HCT116 (cell line): Measurements from ENCODE around the gene WDR43. TPM values are rescaled to one million over a fixed set of nuclear protein-coding genes. Genes with fewer than 3 reads are reported as not detected.

Source experiments
- ATAC-seq: fragments of 200-7000 bp; cut with Tn5 transposase; 2 replicates; pipeline ENCODE4 v1.9.1; 2020; ENCODE audit warnings: mild to moderate bottlenecking, moderate library complexity
- BruUV-seq: library from RNA; stranded (reverse); fragments of 400-500 nt; replicated peaks from 2 replicates; lab custom pipeline; 2021; lab: Mats Ljungman, UMichigan
- CTCF ChIA-PET: fragments of 300-600 bp; sonication (Branson Sonifier 250); formaldehyde crosslinking; loops from one replicate; lab custom pipeline; 2021; ENCODE audit warnings: antibody characterized with exemption; lab: Charles Lee
- POLR2A ChIA-PET: fragments of 300-600, 350-600 bp; sonication (Branson Sonifier 250); formaldehyde crosslinking; loops from one replicate; lab custom pipeline; 2021; ENCODE audit warnings: antibody characterized with exemption; lab: Charles Lee
- RAD21 ChIA-PET, 2 experiments: fragments of 300-600 bp; sonication (Branson Sonifier 250); formaldehyde crosslinking; loops; one replicate each; lab custom pipeline; 2023; ENCODE audit warnings: low total read pairs in 2 of 2; ENCODE audit not compliant: uncharacterized antibody in 2 of 2, unreplicated experiment in 2 of 2, low non-redundant PET in 1 of 2; lab: Charles Lee
- DNase-seq: peaks from one replicate; pipeline ENCODE4 v3.0.0-alpha.2; 2010; ENCODE audit warnings: low read depth, low spot score
- H2AFZ ChIP-seq: fragments of 200-600 bp; shearing (Covaris generic), sonication (generic); 2 replicates; pipeline ENCODE4 v1.6.1; 2017; ENCODE audit warnings: low read depth, mixed run types, mixed read lengths, antibody characterized with exemption, low read length; ENCODE audit not compliant: poor library complexity, severe bottlenecking
- H3K27ac ChIP-seq: 2 replicates; pipeline ENCODE4 v1.5.1; 2012; ENCODE audit warnings: low read depth, low read length
- H3K27me3 ChIP-seq: fragments of 200-600 bp; sonication (generic); 2 replicates; pipeline ENCODE4 v1.6.1; 2016; ENCODE audit warnings: mixed run types, low read length, mixed read lengths; ENCODE audit not compliant: insufficient read depth
- H3K36me3 ChIP-seq, 2 experiments: fragments of 200-500 bp in 1 of 2; fragments of 200-600 bp in 1 of 2; sonication (Bioruptor generic) in 1 of 2; sonication (generic) in 1 of 2; 2 replicates each; pipeline versions ENCODE4 v1.5.1 to v1.6.1; 2014 to 2016; ENCODE audit warnings: low read length in 2 of 2, inconsistent platforms in 1 of 2, mixed read lengths in 1 of 2, mixed run types in 1 of 2; ENCODE audit not compliant: insufficient read depth in 2 of 2, control insufficient read depth in 1 of 2
- H3K4me1 ChIP-seq, 2 experiments: fragments of 200-600 bp in 1 of 2; sonication (generic) in 1 of 2; 2 replicates each; pipeline versions ENCODE4 v1.5.1 to v1.6.1; 2012 to 2017; ENCODE audit warnings: low read length in 2 of 2, inconsistent platforms in 1 of 2, mild to moderate bottlenecking in 1 of 2, mixed read lengths in 1 of 2, mixed run types in 1 of 2, moderate library complexity in 1 of 2; ENCODE audit not compliant: insufficient read depth in 2 of 2, control insufficient read depth in 1 of 2
- H3K4me2 ChIP-seq: fragments of 200-600 bp; sonication (generic); 2 replicates; pipeline ENCODE4 v1.6.1; 2017; ENCODE audit warnings: mixed run types, low read length, mixed read lengths
- H3K4me3 ChIP-seq, 2 experiments: fragments of 200-600 bp in 1 of 2; sonication (generic) in 1 of 2; replicated peaks in 1 of 2; 2 replicates each; pipeline ENCODE4 v1.5.1; 2011 to 2016; ENCODE audit warnings: low read length in 2 of 2, control low read depth in 1 of 2, low read depth in 1 of 2, mild to moderate bottlenecking in 1 of 2, mixed read lengths in 1 of 2, mixed run types in 1 of 2
- H3K79me2 ChIP-seq: fragments of 200-600 bp; sonication (generic); 2 replicates; pipeline ENCODE4 v1.6.1; 2017; ENCODE audit warnings: mild to moderate bottlenecking, mixed run types, low read length, moderate library complexity, mixed read lengths; ENCODE audit not compliant: insufficient read depth
- H3K9ac ChIP-seq: fragments of 200-600 bp; sonication (generic); 2 replicates; pipeline ENCODE4 v1.6.1; 2016; ENCODE audit warnings: low read length, mixed read lengths
- H3K9me2 ChIP-seq: fragments of 200-600 bp; sonication (generic), shearing (Covaris generic); 2 replicates; pipeline ENCODE4 v1.6.1; 2017; ENCODE audit warnings: mixed run types, mild to moderate bottlenecking, moderate library complexity; ENCODE audit not compliant: insufficient read depth
- H3K9me3 ChIP-seq, 2 experiments: fragments of 200-500 bp in 1 of 2; fragments of 200-600 bp in 1 of 2; sonication (Bioruptor generic) in 1 of 2; sonication (generic) in 1 of 2; 2 replicates each; pipeline ENCODE4 v1.6.1; 2014 to 2017; ENCODE audit warnings: low read length in 2 of 2, mixed read lengths in 2 of 2, inconsistent platforms in 1 of 2, low read depth in 1 of 2, mild to moderate bottlenecking in 1 of 2, mixed run types in 1 of 2, moderate library complexity in 1 of 2; ENCODE audit not compliant: control insufficient read depth in 1 of 2, insufficient read depth in 1 of 2
- H4K20me1 ChIP-seq: fragments of 200-600 bp; sonication (generic), shearing (Covaris generic); 2 replicates; pipeline ENCODE4 v1.6.1; 2017; ENCODE audit warnings: mixed run types, mild to moderate bottlenecking, moderate library complexity; ENCODE audit not compliant: insufficient read depth
- CEBPB ChIP-seq: IDR thresholded peaks from 2 replicates; pipeline ENCODE4 v1.6.1; 2012; ENCODE audit warnings: low read depth
- ELF1 ChIP-seq: IDR thresholded peaks from 2 replicates; pipeline ENCODE4 v1.6.1; 2012; ENCODE audit warnings: low read depth, borderline replicate concordance
- POLR2AphosphoS5 ChIP-seq: IDR thresholded peaks from 2 replicates; pipeline ENCODE4 v1.6.1; 2011; ENCODE audit warnings: mild to moderate bottlenecking, low read depth, low read length, moderate library complexity
- SIN3A ChIP-seq: IDR thresholded peaks from 2 replicates; pipeline ENCODE4 v1.6.1; 2012; ENCODE audit warnings: low read depth
- SP1 ChIP-seq: IDR thresholded peaks from 2 replicates; pipeline ENCODE4 v1.6.1; 2012; ENCODE audit warnings: low read depth
- ZNF274 ChIP-seq: fragments of 200-500 bp; sonication (Bioruptor generic); IDR thresholded peaks from 2 replicates; pipeline ENCODE4 v1.6.1; 2014; ENCODE audit warnings: mild to moderate bottlenecking, low read depth, low read length, inconsistent platforms
- intact Hi-C: fragments of 100-400 bp; cut with micrococcal nuclease; formaldehyde crosslinking; loops from 2 replicates; pipeline ENCODE4 v1.10.0; 2022
- total RNA-seq: library from RNA; stranded (reverse); gene quantifications from one replicate; pipeline ENCODE4 v1.2.1, GENCODE V29; 2021; ENCODE audit not compliant: unreplicated experiment
- TF ChIP-seq, protein P1 (sequence below): IDR thresholded peaks from 2 replicates; pipeline ENCODE4 v1.6.1; 2012
- TF ChIP-seq, protein P2 (sequence below), 3 experiments: fragments of 200-600 bp in 1 of 3; sonication (generic) in 1 of 3; IDR thresholded peaks in 2 of 3; conservative IDR thresholded peaks in 1 of 3; 2 replicates each; pipeline ENCODE4 v1.5.1; 2012 to 2017; ENCODE audit warnings: low read depth in 2 of 3, low read length in 2 of 3, antibody characterized with exemption in 1 of 3, borderline replicate concordance in 1 of 3, control low read depth in 1 of 3, mild to moderate bottlenecking in 1 of 3, mixed read lengths in 1 of 3, mixed run types in 1 of 3, moderate library complexity in 1 of 3; ENCODE audit not compliant: insufficient read depth in 1 of 3
- TF ChIP-seq, protein P3 (sequence below): IDR thresholded peaks from 2 replicates; pipeline ENCODE4 v1.6.1; 2012; ENCODE audit warnings: low read depth

WDR43 gene
- total RNA-seq, 1 experiment from 2014 or later, result 119 TPM

DNA sequence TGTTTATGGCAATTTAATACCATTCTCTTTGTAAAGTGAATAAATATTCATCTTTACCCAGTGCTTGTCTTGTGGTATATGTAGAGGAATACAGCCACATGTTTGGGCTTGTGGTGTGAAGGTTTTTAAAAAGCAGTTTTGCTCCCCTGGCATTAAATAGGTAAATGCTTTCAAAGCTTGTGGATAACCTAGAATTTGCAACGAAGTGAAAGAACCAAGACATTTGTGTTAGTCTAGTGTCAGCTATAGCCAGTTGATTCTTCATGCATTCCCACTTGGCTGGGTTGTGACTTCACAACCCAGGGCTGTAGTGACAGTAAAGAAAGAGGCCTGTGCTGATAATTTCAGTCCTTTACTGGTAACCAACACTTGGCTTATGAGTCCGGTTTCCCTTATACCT is 53.7 kb downstream of the WDR43 start (continued):
- TF ChIP-seq ELF1, result no peak

DNA sequence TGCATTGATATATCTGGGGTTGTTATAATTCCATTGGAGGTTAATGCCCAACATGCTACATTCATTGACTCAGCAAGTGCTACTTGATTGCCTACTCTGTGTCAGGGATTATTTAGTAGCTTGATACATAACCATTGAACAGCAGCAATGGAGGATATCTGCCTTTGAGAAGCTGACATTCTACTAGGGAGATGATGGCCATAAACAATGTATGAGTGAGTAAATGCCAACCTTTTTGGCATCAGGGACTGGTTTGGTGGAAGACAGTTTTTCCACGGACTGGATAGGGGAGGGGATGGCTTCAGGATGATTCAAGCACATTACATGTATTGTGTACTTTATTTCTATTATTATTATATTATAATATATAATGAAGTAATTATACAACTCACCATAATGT is 54.7 kb downstream of the WDR43 start:
- Histone ChIP-seq H3K4me1 (peaks cover 0 to 22% of the 10 kb centered on the region in 2 experiments; a peak in 2 of 4 replicates), H3K9me2 (0 out of 2 replicates have a peak, but pooled peaks cover 3% of the 10 kb centered on the region), H3K36me3 (peaks cover 41 to 50% of the 10 kb centered on the region in 2 experiments), H3K4me3 (no peak overlapping the region), H3K27me3 (no peaks in the 10 kb centered on the region), H3K9me3 (0 out of 4 replicates have a peak, but pooled peaks cover 0 to 4% of the 10 kb centered on the region in 2 experiments), H3K79me2 (peaks cover 26% of the 10 kb centered on the region), H4K20me1 (peaks cover 24% of the 10 kb centered on the region; the same call in 1 of the 2 replicates), H3K4me2 (no peak overlapping the region), H3K27ac (no peak overlapping the region), H2AFZ (no peak overlapping the region), H3K9ac (no peak overlapping the region)
- ATAC-seq (no peak), DNase-seq (no peak)
- no peak for TF ChIP-seq SIN3A
- TF ChIP-seq, protein P1, sequence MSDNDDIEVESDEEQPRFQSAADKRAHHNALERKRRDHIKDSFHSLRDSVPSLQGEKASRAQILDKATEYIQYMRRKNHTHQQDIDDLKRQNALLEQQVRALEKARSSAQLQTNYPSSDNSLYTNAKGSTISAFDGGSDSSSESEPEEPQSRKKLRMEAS, result no peak
- 0 out of 2 replicates have a peak, but pooled peaks have one; percentile 15 for TF ChIP-seq POLR2AphosphoS5
- POLR2A ChIA-PET, result no interaction called here
- no TSS peak for BruUV-seq
- CTCF ChIA-PET, result no interaction called here
- intact Hi-C loops, result no loop called here
- RAD21 ChIA-PET, result no interaction called here

DNA sequence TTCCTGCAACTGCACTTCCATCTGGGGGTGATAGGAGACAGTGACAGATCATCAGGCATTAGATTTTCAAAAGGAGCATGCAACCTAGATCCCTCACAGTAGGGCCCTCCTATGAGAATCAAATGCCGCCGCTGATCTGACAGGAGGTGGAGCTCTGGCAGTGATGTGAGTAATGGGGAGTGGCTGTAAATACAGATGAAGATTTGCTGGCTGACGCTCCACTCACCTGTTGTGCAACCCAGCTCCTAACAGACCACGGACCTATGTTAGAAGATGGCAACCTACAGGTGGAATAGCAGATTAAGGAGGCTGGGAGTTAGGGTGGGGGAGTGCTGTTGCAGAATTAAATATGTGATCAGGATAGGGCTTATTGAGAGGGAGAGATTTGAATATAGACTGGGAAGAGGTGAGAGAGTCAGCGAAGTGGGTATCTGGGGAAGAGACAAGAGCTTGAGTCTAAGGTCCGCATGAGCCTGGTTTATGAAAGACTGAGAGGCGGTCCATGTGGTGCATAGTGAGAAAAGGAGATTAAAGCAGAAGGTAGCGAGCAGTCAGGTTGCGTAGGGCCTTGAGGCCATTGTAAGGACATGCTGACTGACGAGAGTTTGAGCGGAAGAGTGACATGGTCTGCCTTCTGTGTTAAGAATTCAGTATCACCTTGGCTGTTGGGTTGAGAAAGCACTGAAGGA is 55.3 kb downstream of the WDR43 start:
- Histone ChIP-seq H3K79me2 (peaks cover 21% of the 10 kb centered on the region), H3K27ac (no peak overlapping the region), H2AFZ (no peak overlapping the region), H3K36me3 (peaks cover 36 to 45% of the 10 kb centered on the region in 2 experiments), H3K27me3 (no peaks in the 10 kb centered on the region), H3K4me2 (peak overlapping the region; percentile 24; the same call in 1 of the 2 replicates), H3K9me3 (0 out of 4 replicates have a peak, but pooled peaks cover 0 to 4% of the 10 kb centered on the region in 2 experiments), H4K20me1 (peaks cover 19% of the 10 kb centered on the region; the same call in 1 of the 2 replicates), H3K9ac (no peak overlapping the region), H3K9me2 (0 out of 2 replicates have a peak, but pooled peaks cover 3% of the 10 kb centered on the region), H3K4me1 (peaks cover 0 to 22% of the 10 kb centered on the region in 2 experiments; a peak in 2 of 4 replicates), H3K4me3 (no peak overlapping the region)
- intact Hi-C loops, result loop anchor here (10.0 kb wide), 2 partner anchors 355 to 385 kb away; no protein-coding TSS in a partner anchor
- ChIA-PET POLR2A (no interaction called here), RAD21 (no interaction called here), CTCF (no interaction called here)
- no peak for DNase-seq
- peak; percentile 48 for ATAC-seq
- BruUV-seq, result no TSS peak
- TF ChIP-seq CEBPB (no peak), SIN3A (no peak), ELF1 (no peak), POLR2AphosphoS5 (no peak; the same call in 1 of the 2 replicates), ZNF274 (no peak), SP1 (no peak)
- TF ChIP-seq, protein P2, sequence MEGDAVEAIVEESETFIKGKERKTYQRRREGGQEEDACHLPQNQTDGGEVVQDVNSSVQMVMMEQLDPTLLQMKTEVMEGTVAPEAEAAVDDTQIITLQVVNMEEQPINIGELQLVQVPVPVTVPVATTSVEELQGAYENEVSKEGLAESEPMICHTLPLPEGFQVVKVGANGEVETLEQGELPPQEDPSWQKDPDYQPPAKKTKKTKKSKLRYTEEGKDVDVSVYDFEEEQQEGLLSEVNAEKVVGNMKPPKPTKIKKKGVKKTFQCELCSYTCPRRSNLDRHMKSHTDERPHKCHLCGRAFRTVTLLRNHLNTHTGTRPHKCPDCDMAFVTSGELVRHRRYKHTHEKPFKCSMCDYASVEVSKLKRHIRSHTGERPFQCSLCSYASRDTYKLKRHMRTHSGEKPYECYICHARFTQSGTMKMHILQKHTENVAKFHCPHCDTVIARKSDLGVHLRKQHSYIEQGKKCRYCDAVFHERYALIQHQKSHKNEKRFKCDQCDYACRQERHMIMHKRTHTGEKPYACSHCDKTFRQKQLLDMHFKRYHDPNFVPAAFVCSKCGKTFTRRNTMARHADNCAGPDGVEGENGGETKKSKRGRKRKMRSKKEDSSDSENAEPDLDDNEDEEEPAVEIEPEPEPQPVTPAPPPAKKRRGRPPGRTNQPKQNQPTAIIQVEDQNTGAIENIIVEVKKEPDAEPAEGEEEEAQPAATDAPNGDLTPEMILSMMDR (IDR thresholded peaks at IDR 0.05 in 2 of 3, conservative IDR thresholded peaks at IDR 0.05 in 1 of 3; ENCODE audit: borderline replicate concordance in 1 of 3, insufficient read depth in 1 of 3, low read depth in 2 of 3, low read length in 2 of 3), result no peak
- TF ChIP-seq, protein P1, result no peak
- TF ChIP-seq, protein P3, sequence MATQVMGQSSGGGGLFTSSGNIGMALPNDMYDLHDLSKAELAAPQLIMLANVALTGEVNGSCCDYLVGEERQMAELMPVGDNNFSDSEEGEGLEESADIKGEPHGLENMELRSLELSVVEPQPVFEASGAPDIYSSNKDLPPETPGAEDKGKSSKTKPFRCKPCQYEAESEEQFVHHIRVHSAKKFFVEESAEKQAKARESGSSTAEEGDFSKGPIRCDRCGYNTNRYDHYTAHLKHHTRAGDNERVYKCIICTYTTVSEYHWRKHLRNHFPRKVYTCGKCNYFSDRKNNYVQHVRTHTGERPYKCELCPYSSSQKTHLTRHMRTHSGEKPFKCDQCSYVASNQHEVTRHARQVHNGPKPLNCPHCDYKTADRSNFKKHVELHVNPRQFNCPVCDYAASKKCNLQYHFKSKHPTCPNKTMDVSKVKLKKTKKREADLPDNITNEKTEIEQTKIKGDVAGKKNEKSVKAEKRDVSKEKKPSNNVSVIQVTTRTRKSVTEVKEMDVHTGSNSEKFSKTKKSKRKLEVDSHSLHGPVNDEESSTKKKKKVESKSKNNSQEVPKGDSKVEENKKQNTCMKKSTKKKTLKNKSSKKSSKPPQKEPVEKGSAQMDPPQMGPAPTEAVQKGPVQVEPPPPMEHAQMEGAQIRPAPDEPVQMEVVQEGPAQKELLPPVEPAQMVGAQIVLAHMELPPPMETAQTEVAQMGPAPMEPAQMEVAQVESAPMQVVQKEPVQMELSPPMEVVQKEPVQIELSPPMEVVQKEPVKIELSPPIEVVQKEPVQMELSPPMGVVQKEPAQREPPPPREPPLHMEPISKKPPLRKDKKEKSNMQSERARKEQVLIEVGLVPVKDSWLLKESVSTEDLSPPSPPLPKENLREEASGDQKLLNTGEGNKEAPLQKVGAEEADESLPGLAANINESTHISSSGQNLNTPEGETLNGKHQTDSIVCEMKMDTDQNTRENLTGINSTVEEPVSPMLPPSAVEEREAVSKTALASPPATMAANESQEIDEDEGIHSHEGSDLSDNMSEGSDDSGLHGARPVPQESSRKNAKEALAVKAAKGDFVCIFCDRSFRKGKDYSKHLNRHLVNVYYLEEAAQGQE, result no peak
